HUES64 (cell line): ENCODE data around the gene ATP13A3.

Experiments used
- H3K27ac ChIP-seq: 2 replicates; pipeline ENCODE4 v1.7.0; 2013; ENCODE audit warnings: low read depth, low read length, inconsistent platforms
- H3K27me3 ChIP-seq: 2 replicates; pipeline ENCODE4 v1.6.1; 2013; ENCODE audit warnings: mild to moderate bottlenecking, low read length; ENCODE audit not compliant: insufficient read depth
- H3K36me3 ChIP-seq: 2 replicates; pipeline ENCODE4 v1.6.1; 2013; ENCODE audit warnings: mild to moderate bottlenecking, low read length; ENCODE audit not compliant: insufficient read depth
- H3K4me1 ChIP-seq: 2 replicates; pipeline ENCODE4 v1.6.1; 2013; ENCODE audit warnings: mild to moderate bottlenecking, low read length, moderate library complexity; ENCODE audit not compliant: insufficient read depth
- H3K4me3 ChIP-seq: 2 replicates; pipeline ENCODE4 v1.5.1; 2013; ENCODE audit warnings: mild to moderate bottlenecking, low read length, moderate library complexity
- H3K9ac ChIP-seq: 2 replicates; pipeline ENCODE4 v1.6.1; 2013; ENCODE audit warnings: mild to moderate bottlenecking, low read depth, low read length
- H3K9me3 ChIP-seq: 2 replicates; pipeline ENCODE4 v1.6.1; 2013; ENCODE audit warnings: low read depth, low read length; ENCODE audit not compliant: insufficient read depth
- WGBS: fragments of 150-250, 120-280 bp; methylation state at CpG from one replicate; pipeline ENCODE4 v1.1.7; 2013; ENCODE audit warnings: missing lambda C conversion rate; 5-methylcytosine and 5-hydroxymethylcytosine counted together

The ATP13A3 gene

GRCh38 chr3:194380326-194380725 lies 106.5 kb downstream of the ATP13A3 start:
- Histone ChIP-seq H3K9me3 (no peaks in the 10 kb centered on the region), H3K27ac (no peak overlapping the region), H3K4me3 (no peak overlapping the region), H3K36me3 (no peaks in the 10 kb centered on the region), H3K9ac (no peak overlapping the region), H3K27me3 (no peaks in the 10 kb centered on the region), H3K4me1 (peaks cover 14% of the 10 kb centered on the region)
- WGBS: 76% methylated on average over 7 of the region's 7 CpGs

- WGBS: 87% methylated on average over 8 of the region's 9 CpGs
- no peak overlapping the region for H3K9ac ChIP-seq
- H3K9me3 ChIP-seq: no peaks in the 10 kb centered on the region
- no peak overlapping the region for H3K4me3 ChIP-seq
- peaks cover 14% of the 10 kb centered on the region for H3K4me1 ChIP-seq
- no peaks in the 10 kb centered on the region for H3K36me3 ChIP-seq
- no peaks in the 10 kb centered on the region for H3K27me3 ChIP-seq
- no peak overlapping the region for H3K27ac ChIP-seq
These were observed 107.2 kb downstream of the ATP13A3 start for GRCh38 chr3:194379651-194380050.

GRCh38 chr3:194379231-194379630 lies 107.6 kb downstream of the ATP13A3 start:
- H3K4me3 ChIP-seq: no peak overlapping the region
- WGBS: 94% methylated on average over 6 of the region's 6 CpGs
- H3K36me3 ChIP-seq: no peaks in the 10 kb centered on the region
- no peak overlapping the region for H3K9ac ChIP-seq
- no peak overlapping the region for H3K27ac ChIP-seq
- no peaks in the 10 kb centered on the region for H3K9me3 ChIP-seq
- H3K4me1 ChIP-seq: peaks cover 14% of the 10 kb centered on the region
- no peaks in the 10 kb centered on the region for H3K27me3 ChIP-seq

- Histone ChIP-seq H3K36me3 (no peaks in the 10 kb centered on the region), H3K4me1 (peaks cover 14% of the 10 kb centered on the region), H3K4me3 (no peak overlapping the region), H3K27ac (no peak overlapping the region), H3K9ac (no peak overlapping the region), H3K27me3 (no peaks in the 10 kb centered on the region), H3K9me3 (no peaks in the 10 kb centered on the region)
- WGBS: 86% methylated on average over 1 of the region's 1 CpG
These were observed 109.1 kb downstream of the ATP13A3 start for GRCh38 chr3:194377708-194378107.

- H3K4me3 ChIP-seq: no peak overlapping the region
- no peak overlapping the region for H3K27ac ChIP-seq
- H3K9me3 ChIP-seq: no peaks in the 10 kb centered on the region
- H3K4me1 ChIP-seq: peaks cover 9% of the 10 kb centered on the region
- no peaks in the 10 kb centered on the region for H3K27me3 ChIP-seq
- no peaks in the 10 kb centered on the region for H3K36me3 ChIP-seq
- 89% methylated on average over 10 of the region's 10 CpGs for WGBS
- H3K9ac ChIP-seq: no peak overlapping the region
These were observed 110.6 kb downstream of the ATP13A3 start for GRCh38 chr3:194376241-194376560.

GRCh38 chr3:194375473-194376240 lies 111.1 kb downstream of the ATP13A3 start:
- Histone ChIP-seq H3K27ac (no peak overlapping the region), H3K36me3 (no peaks in the 10 kb centered on the region), H3K9me3 (no peaks in the 10 kb centered on the region), H3K9ac (no peak overlapping the region), H3K4me3 (0 out of 2 replicates have a peak overlapping the region, but pooled peaks have one; percentile 11), H3K27me3 (no peaks in the 10 kb centered on the region), H3K4me1 (peaks cover 9% of the 10 kb centered on the region)
- 38% methylated on average over 15 of the region's 15 CpGs for WGBS

GRCh38 chr3:194374935-194375334 lies 111.9 kb downstream of the ATP13A3 start:
- H3K36me3 ChIP-seq: no peaks in the 10 kb centered on the region
- peaks cover 16% of the 10 kb centered on the region for H3K4me1 ChIP-seq
- H3K27ac ChIP-seq: no peak overlapping the region
- no peaks in the 10 kb centered on the region for H3K9me3 ChIP-seq
- no peak overlapping the region for H3K4me3 ChIP-seq
- H3K9ac ChIP-seq: no peak overlapping the region
- H3K27me3 ChIP-seq: peaks cover under 1% of the 10 kb centered on the region; the same call in 1 of the 2 replicates
- 78% methylated on average over 10 of the region's 10 CpGs for WGBS

GRCh38 chr3:194373899-194374298 lies 112.9 kb downstream of the ATP13A3 start:
- Histone ChIP-seq H3K27me3 (peaks cover 11% of the 10 kb centered on the region), H3K4me1 (peaks cover 23% of the 10 kb centered on the region), H3K4me3 (no peak overlapping the region), H3K9me3 (no peaks in the 10 kb centered on the region), H3K36me3 (no peaks in the 10 kb centered on the region), H3K9ac (no peak overlapping the region), H3K27ac (no peak overlapping the region)
- WGBS: 72% methylated on average over 8 of the region's 8 CpGs

GRCh38 chr3:194373028-194373427 lies 113.8 kb downstream of the ATP13A3 start:
- no peak overlapping the region for H3K9ac ChIP-seq
- H3K4me1 ChIP-seq: peaks cover 26% of the 10 kb centered on the region
- WGBS: 92% methylated on average over 14 of the region's 14 CpGs
- H3K27me3 ChIP-seq: peaks cover 19% of the 10 kb centered on the region
- H3K36me3 ChIP-seq: no peaks in the 10 kb centered on the region
- H3K9me3 ChIP-seq: no peaks in the 10 kb centered on the region
- H3K4me3 ChIP-seq: no peak overlapping the region
- no peak overlapping the region for H3K27ac ChIP-seq

GRCh38 chr3:194370753-194371152 lies 116.0 kb downstream of the ATP13A3 start:
- Histone ChIP-seq H3K27ac (no peak overlapping the region), H3K27me3 (peaks cover 24% of the 10 kb centered on the region), H3K9me3 (no peaks in the 10 kb centered on the region), H3K9ac (no peak overlapping the region), H3K36me3 (no peaks in the 10 kb centered on the region), H3K4me1 (peaks cover 26% of the 10 kb centered on the region), H3K4me3 (no peak overlapping the region)
- WGBS: 78% methylated on average over 10 of the region's 10 CpGs

GRCh38 chr3:194369522-194370279 lies 117.1 kb downstream of the ATP13A3 start, which contains the start of gene LRRC15:
Gene LRRC15 (minus strand): TSS chr3:194369743. CDS start chr3:194361043, 8,700 bp downstream.
- Histone ChIP-seq H3K27me3 (peaks cover 24% of the 10 kb centered on the region), H3K4me3 (peak within 1 kb of the TSS; percentile 31)

More at GRCh38 chr3:194369522-194370279, 117.1 kb downstream of the ATP13A3 start, which contains the start of gene LRRC15:
- H3K9ac ChIP-seq: no peak within 1 kb of the TSS
- 21% methylated on average over 21 of the region's 21 CpGs for WGBS
- peaks cover 22% of the 10 kb centered on the region; the same call in 1 of the 2 replicates for H3K4me1 ChIP-seq
- no peaks in the 10 kb centered on the region for H3K36me3 ChIP-seq
- no peak within 1 kb of the TSS; the same call in 1 of the 2 replicates for H3K27ac ChIP-seq
- H3K9me3 ChIP-seq: no peaks in the 10 kb centered on the region
